SK-N-SH treated with all-trans-retinoic acid at 6 μM for 48 hours (cell line): ENCODE results near the gene ZMIZ1.

Experiments used
- OSR1 ChIP-seq: fragments of 250-450 bp; sonication (Bioruptor Pico); IDR thresholded peaks from 2 replicates; pipeline ENCODE4 v1.8.0; 2022; ENCODE audit warnings: moderate library complexity, mild to moderate bottlenecking, inconsistent platforms
- TF ChIP-seq, protein P1 (sequence below): fragments of 250-450 bp; sonication (Bioruptor Pico); IDR thresholded peaks from 2 replicates; pipeline ENCODE4 v1.8.0; 2021; ENCODE audit warnings: low read depth, mild to moderate bottlenecking, moderate library complexity, borderline replicate concordance

DNA sequence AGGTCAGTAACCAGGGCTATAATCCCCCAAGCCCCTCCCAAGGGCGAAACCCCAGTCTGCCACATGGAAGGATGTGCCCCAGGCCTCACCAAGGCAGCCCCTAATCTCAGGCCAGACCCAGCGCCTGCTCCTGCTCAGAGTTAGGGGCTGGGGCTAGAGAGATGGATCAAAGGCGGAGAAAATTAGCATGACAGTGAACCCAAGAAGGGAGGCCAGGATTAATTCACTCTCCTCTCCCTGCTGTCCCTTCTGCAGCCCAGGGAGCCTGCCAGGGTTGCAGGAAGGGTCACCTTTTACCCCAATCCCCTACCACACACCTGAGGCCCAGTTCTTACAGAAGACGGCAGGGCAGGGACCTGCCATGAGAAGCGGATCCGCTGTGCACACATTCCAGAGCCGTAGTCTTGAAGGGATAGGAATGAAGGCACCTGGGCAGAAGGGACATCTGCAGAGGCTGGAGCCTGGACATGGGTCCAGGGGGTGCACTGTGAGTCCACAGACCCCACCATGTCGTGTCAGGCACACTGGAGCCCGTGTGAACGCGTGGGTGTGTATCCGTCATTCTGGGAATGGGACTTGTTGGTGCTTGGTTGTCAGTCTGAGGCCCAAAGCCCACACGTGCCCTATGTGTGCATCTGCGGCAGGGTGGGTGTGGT is 11.9 kb upstream of the ZMIZ1 start:
- no peak for TF ChIP-seq OSR1 (CRISPR knock-in tag)
- TF ChIP-seq, protein P1, sequence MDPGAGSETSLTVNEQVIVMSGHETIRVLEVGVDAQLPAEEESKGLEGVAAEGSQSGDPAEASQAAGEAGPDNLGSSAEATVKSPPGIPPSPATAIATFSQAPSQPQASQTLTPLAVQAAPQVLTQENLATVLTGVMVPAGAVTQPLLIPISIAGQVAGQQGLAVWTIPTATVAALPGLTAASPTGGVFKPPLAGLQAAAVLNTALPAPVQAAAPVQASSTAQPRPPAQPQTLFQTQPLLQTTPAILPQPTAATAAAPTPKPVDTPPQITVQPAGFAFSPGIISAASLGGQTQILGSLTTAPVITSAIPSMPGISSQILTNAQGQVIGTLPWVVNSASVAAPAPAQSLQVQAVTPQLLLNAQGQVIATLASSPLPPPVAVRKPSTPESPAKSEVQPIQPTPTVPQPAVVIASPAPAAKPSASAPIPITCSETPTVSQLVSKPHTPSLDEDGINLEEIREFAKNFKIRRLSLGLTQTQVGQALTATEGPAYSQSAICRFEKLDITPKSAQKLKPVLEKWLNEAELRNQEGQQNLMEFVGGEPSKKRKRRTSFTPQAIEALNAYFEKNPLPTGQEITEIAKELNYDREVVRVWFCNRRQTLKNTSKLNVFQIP = no peak
